Endothelial cell of umbilical vein (primary cell): Measurements from ENCODE around the gene HOXD8.

Source experiments
- CTCF ChIP-seq, 2 donors: IDR thresholded peaks; 1 replicate in 1 of 2; 2 replicates in 1 of 2; pipeline ENCODE4 v1.5.1; 2011; ENCODE audit warnings: low read length in 2 of 2, mild to moderate bottlenecking in 2 of 2, moderate library complexity in 2 of 2, control low read depth in 1 of 2, inconsistent platforms in 1 of 2, low read depth in 1 of 2; ENCODE audit not compliant: insufficient read depth in 1 of 2; ENCODE audit errors: extremely low read depth in 1 of 2
- EZH2 ChIP-seq: IDR thresholded peaks from 2 replicates; pipeline ENCODE4 v1.6.1; 2012; ENCODE audit warnings: borderline replicate concordance, low read depth, mild to moderate bottlenecking, moderate library complexity, low read length, inconsistent platforms; ENCODE audit not compliant: severe bottlenecking
- FOS ChIP-seq: IDR thresholded peaks from 2 replicates; pipeline ENCODE4 v1.6.1; 2011; ENCODE audit warnings: mild to moderate bottlenecking, low read length, moderate library complexity, borderline replicate concordance; ENCODE audit not compliant: insufficient read depth
- JUN ChIP-seq: IDR thresholded peaks from 2 replicates; pipeline ENCODE4 v1.6.1; 2011; ENCODE audit warnings: borderline replicate concordance, low read depth; ENCODE audit not compliant: insufficient read length, insufficient read depth
- POLR2A ChIP-seq: IDR thresholded peaks from 2 replicates; pipeline ENCODE4 v1.6.1; 2012; ENCODE audit warnings: low read depth, mild to moderate bottlenecking, control low read depth, low read length
- POLR2AphosphoS5 ChIP-seq: IDR thresholded peaks from 2 replicates; pipeline ENCODE4 v1.6.1; 2012; ENCODE audit warnings: low read depth, mild to moderate bottlenecking, control low read depth, low read length, moderate library complexity; ENCODE audit not compliant: insufficient read depth

GRCh38 chr2:176132205-176133171 is 3.0 kb downstream of the HOXD8 start:
- TF ChIP-seq CTCF (IDR thresholded peaks at IDR 0.05; ENCODE audit: extremely low read depth in 1 of 2, insufficient read depth in 1 of 2, low read depth in 1 of 2, low read length in 2 of 2) = no peak
- peak; percentile 18 for TF ChIP-seq POLR2AphosphoS5
- no peak for TF ChIP-seq FOS
- no peak for TF ChIP-seq POLR2A
- no peak for TF ChIP-seq JUN
- TF ChIP-seq EZH2 = no peak
